Activated CD4-positive, alpha-beta T cell treated with anti-CD3 and anti-CD28 coated beads, Interleukin-2, amount 50 U/mL, for 48 hours (primary cell): ENCODE results near the gene PUM2.

Experiments used
- DNase-seq, 2 experiments: peaks; one replicate each; pipeline ENCODE4 v3.0.0-alpha.2; 2020

PUM2 gene

DNA sequence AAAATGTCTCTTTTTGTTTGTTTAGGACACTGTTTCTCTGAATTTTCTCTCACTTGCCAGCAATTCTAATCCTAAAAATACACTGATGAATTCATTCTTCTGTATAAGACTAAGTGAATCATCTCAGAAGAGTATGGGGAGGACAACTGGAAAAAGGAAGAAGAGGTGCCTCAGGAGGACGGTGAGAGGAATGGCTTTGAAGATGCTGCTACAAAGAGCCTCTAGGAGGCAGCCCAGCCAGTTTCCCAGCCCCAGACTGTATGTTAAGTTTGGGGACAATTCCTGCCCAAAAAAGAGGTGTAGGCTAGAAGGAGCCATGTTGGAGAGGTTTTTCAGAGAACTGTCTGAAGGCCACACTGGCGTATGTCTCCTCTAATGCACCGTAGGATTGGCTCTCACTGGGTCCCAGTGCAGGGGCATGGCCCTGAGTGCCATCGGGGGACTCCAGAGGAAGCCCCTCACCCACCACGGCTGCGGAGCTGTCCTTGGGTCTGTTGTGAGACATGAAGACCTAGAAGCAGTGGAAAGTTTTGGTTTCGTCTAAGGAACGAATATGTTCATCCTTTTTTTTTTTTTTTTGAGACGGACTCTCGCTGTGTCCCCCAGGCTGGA lies 122.6 kb downstream of the PUM2 start:
- DNase-seq, result no peak

DNA sequence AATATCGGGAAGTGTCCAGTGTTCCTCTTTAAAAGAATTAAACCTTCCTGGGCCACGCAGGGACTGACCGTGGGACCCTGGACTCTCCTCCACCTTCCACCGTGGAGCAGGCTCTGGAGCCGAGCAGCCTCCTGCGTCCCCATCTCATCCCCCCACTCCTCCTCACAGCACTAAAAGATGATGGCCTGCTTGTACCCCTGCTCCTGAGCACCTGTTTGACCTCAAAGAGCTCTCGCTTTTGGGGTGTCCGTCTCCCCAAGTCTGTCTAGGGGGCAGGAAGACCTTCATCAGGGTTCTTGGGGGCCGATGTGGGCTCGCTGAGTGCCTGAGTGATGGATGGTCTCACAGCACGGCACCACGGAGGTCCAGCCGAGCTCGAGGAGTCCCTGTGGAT lies 124.5 kb downstream of the PUM2 start:
- DNase-seq, result no peak

DNA sequence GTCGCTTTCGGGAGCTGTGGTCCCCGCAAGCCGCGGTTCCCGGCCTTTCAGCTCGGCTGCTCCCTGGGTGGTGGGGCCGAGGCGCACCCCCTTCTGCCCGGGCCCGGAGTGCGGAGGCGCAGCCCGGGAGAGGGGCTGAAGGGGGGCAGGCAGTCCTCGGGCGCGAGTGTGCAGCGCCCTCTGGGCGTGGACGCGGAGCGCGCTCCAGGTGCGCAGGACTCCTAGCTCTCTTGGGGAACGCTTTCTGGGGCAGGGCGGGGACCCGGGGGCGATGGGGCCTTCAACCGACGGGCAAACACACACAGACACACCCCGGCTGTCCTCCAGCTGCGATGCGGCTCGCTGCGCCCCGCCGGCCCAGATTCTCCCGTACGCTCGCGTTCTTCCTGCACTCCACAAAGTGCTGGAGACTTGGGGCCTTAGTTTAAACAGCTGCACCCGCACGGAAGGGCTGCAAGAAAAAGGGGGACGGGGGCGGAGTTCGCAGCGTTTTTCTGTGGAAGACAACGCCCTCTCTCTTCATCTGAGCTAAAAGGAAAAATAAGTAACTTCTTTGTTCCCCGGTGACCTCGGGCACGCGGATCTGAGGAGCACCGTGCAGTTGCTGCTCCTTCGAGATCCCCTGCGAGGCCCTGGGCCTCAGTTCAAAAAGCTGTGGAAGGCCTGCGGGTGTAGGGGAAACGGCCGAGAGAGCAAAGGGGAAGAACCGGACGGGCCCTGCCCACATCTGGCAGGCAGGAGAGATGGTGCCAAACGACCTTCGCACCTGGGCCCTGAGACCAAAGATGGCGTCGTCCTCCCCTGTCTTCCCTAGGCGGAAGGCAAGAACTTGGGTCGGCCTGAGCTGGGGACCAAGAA lies 125.1 kb downstream of the PUM2 start:
- DNase-seq, result peak; percentile 48 to 56

DNA sequence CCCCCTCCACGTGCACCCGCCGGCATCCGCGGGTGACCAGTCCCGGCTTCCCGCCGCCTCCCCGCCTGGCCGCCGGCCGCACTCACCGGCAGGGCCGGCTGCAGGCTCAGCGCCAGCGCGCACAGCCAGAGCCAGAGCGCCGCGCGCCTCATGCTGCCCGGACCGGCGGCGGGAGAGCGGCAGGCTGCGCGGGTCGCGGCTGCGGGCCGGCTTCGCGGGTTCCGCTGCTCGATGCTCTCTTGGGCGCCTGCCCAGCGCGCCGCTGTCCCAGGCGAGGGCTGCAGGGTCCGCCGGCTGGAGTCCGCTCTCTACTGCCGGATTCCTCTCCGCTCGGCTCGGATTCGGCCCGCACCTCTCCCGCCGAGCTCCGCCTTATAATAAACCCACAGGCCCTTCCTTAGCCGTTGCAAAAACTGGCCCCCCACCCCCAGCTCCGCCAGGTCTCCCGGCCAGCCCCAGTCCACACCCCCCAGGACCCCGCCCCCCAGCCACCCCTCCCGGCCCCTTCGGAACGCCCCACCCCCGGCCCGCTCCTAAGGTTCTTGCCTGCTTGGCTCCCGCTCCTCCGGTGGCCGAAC lies 125.8 kb downstream of the PUM2 start, which contains the start of gene SDC1:
SDC1 (minus strand) TSS at position 415 of the 578 bp plus-strand sequence; CDS start at position 152, 263 bp downstream.
- DNase-seq, result peak; percentile 13 to 19

DNA sequence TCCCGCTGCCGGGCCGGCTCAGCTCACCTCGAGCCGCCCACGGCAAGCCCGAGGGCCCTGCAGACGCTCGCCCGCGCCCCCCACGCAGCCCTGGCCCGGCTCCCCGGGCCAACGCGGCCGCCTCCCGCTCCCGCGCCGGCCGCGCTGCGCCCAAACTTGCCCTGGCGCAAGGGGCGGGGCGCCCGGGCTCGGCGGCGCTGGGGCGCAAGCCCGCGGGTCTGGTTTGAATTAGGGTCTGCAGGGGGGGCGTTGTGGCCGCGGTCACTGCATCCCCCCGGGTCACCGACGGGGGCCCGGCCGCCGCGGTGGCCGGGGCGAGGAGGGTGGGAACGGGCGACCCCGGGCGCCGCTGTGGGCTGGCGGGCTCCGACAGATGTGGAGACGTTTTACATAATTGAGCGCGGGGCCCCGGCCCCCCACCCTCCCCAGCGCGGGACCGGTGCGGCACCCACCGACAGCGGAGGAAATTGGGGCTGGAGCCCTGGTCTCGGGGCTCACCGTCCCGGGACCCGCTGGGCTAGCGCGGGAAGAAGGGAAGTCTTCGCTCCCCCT lies 126.4 kb downstream of the PUM2 start:
- DNase-seq, result no peak

DNA sequence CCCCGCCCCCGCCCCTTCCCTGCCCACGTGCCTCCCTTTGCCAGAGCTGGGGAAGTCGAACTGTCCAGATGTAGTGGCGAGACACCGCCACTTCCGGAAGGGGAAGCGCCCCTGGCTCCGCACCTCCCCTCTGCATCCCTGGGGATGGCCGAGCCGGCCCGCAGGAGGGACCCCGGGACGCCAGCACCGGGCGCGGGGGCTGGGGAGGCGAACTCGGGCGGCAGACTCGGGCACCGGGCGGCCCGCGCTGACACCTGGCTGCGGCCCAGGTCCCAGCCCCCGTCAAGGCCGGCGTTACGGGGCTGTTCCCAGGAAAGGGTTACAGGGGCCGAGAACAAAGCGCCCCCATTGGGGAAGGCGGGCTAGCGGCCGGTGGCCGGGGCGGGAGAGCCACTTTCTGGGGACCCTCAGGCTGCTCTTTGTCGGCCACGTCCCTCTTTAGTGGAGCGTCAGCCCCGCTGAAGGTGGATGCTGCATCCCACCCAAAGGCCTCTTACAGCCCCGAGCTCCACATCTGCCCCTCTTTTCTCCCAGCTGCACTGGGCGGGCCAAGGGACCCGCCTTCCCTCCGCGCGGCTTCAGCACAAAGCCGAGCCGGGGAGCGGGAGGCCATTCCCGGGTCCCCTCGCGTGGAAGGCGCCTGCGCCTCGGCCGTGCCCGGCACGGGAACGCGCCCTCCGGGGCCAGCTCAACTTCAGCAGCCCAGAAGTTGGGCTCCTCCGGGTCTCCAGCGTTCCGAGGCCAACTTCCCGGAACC lies 127.1 kb downstream of the PUM2 start:
- DNase-seq, result peak; percentile 22 to 29

DNA sequence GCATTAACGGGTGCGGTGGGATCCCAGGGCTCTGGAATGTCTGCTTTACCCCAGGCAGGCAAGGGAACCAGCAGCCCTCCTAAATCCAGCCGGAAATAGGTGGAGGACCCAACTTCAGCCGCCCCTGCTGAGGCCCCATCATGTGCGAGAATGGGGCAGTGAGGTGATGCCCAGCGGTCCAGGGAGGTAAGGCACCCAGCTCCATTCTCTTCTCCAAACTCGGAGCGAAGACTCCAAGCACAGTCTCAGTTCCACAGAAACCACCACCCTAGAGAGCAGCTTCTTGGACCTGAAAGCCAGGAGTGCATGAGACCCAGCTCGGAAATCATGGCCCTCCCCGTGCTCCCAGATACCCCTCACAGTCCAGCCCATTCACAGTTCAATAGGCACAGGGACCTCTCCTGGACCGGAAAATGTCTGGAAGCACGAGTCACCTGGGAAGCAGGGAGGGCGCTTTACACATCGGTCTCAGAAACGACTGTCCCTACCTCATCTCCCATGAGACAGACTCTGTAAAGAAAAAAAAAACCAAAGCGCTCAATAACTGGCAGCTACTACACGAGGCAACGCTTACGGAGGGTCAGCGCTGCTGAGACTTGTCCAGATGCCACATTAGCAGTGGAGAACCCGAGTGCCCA lies 127.8 kb downstream of the PUM2 start:
- no peak for DNase-seq

DNA sequence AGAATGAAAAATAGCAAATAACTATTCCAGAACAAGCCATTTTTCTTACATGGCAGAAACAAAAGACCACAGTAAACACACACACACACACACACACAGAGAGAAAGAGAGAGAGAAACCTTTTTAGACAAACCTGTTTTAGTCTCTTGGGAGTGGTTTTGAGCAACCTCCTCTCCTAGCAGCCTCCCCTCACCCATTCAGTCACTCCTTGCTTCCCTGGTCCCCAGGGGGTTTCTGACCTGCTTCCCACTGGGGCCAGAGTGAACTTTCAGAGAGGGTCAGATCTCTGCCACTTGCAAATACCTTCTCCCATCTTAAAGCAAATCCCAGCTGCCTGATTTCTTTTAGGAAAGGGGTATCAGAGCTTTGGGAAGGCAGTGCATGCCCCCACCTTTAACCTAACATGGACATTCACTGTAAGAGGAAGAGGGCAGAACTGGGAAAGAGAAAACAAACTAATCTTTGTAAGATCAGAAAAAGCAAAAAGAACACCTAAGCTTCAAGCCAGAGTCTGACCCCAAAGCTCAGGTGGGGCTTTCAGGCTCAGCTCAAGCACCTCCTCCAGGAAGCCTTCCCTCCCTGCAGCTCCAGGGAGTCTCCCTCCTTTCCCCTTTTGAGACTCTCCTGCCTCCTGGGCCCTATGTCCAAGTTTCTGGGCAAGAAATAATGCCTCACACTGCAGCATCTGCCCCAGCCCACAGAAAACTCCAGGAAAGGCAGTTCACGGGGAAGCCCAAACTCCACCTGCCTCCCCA lies 128.5 kb downstream of the PUM2 start:
- DNase-seq, result no peak

DNA sequence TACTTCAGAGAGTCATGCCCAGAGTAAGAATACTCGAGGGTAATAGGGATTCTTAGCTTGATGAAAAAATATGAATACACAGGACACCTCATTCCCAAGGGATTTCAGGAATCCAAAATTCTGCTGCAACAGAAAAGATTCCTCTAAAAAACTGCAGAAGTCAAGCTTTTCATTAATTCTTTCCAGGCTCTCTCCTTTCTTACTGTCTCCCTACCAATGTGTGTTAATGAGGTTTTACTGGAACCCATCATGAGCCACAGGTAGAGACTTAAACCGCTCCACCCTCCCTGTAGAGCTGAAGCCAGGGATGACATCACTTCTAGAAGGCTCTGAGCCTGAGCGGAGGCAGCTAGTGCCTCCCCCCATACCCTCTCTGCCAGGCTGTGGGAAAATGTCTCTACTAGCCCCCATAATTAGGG lies 129.1 kb downstream of the PUM2 start:
- no peak for DNase-seq

DNA sequence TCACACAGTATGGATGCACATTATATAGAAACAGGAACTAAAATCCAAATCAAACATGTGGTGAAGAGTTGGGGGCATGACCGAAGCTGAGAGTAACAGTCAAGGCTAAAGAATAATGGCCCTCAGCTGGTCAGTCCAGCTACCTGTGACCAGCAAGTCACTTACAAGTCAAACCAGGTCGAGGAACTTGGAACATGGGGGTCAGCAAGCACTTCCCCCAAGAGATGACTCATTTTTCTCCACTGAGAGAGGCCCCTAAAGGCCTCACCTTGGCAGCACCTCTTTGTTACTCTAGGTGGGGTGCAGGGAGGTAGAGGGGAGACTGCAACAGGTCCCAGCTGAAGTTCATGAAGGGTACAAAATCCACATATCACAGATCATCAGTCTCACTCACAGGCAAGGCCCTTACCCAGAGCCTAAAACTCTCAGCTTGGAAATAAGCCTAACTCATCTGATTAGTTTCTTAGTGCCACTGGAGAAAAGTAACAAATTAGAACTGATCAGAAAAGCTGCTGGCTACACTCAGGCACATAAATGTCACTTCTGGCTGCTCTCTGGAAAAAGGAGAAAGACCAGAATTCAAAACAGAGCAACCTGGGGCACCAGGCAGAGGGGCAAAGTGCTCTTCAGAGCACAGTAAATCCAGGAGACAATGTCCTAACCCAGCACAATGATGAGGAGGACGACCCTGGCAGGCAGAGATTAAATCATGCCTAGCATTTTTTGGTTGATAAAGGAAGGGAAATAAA lies 129.7 kb downstream of the PUM2 start:
- no peak for DNase-seq

DNA sequence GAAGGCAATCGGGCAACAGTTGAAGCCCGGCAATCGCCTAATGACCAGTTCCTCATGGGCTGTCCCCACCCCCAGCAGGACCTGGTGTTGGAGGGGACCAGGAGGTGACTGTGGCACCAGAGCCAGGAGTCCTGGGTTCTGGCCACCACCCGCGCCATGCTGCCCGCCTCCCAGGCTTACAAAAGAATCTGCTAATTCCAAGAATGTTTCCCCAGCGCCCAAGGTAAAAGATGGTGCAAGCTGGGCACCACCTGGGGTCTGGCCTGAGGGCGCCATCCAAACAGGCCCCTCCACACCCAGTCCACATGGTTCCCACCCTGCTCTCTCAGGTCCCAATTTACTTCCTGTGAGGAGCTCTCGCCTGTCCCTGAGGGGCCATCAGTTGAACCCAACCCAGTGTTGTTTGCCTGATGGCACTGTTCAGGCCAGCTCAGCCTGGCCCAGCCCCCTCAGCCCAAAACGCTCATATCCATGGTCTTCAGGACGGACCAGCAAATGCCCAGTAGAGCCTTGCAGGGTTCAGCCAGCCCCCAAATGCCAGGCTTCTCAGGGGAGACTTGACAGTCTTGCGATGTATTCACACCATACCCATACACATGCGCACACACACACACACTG lies 130.8 kb downstream of the PUM2 start:
- DNase-seq, result no peak

DNA sequence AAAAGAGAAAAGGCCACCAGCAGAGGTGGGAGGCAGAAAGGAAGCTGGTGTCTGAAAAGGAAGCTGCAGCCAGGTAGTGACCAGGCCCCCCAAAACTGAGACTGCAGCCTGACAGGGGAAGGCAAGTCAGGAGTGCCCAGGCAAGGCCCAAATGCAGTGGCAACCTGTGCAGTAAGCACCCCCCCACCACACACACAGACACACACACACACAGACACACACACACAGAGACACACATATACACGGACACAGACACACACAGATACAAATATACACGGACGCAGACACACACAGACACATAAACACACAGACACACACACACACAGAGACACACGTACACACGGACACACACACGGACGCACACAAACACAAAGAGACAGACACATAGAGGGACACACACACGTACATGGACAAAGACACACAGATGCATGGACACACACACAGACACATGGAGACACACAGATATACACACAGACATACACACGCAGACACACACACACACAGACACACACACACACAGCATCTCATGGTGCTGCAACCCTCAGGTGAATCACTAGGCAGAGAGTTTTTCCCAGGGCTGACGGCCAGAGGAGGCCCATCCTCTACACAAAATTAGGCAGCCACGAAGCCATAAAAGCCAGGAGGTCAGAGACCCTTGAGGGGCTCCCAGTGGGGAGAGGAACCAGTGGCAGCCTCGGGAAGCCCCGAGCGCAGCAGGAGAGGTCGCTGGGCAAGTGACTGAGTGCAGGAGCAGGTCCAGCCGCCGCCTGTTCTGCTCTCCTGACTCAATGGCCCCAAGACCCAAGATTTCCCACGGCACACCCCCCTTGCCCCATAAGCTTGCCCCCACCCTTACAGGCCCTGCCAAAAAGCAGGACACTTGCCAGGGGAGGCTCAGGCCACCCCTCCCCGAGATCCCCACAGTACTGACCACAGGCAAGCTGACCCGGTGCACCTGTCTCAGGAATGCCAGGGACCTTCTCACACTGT lies 132.0 kb downstream of the PUM2 start:
- no peak for DNase-seq

DNA sequence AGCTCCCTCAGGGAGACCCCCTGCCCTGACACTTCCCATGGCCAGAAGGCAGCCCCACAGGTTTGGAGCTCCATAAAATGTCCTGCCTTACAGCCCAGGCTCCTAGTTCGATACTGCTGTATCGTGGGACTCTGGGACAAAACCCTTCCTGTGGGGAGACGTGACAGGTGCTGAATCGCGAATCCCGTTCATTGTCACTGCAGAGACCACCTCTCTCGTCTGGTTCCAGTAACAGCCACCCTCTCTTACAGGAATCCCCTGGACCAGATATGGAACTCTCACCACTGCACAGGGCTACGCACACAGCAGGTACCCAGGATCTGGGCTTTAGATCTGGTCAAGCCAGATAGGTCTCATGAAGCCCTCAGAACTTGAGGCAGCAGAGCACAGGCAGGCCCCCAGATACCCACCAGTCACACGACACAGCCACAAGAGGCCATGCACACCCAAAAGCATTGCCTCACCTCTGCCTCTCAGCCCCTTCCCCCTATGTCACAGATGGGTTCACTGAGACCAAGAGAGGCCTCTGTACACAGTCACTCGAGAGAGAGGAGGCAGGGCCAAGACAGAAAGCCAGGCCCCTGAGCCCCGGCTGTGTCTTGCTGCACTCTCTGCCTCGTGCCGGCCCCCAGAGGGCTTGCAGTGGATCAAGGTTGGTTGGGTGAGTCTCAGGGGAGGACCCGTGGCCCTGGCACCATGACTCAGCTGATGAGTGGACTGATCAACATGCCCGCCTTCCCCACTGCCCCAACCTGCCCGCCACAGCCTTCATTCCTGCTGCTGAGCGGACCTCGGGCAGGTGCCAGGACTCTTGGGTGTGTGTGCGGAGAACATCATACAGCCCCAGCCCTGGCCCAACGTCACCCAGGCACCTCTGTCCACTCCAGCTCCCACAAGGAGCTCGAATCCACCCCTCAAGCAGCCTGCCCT lies 133.3 kb downstream of the PUM2 start:
- DNase-seq, result no peak

DNA sequence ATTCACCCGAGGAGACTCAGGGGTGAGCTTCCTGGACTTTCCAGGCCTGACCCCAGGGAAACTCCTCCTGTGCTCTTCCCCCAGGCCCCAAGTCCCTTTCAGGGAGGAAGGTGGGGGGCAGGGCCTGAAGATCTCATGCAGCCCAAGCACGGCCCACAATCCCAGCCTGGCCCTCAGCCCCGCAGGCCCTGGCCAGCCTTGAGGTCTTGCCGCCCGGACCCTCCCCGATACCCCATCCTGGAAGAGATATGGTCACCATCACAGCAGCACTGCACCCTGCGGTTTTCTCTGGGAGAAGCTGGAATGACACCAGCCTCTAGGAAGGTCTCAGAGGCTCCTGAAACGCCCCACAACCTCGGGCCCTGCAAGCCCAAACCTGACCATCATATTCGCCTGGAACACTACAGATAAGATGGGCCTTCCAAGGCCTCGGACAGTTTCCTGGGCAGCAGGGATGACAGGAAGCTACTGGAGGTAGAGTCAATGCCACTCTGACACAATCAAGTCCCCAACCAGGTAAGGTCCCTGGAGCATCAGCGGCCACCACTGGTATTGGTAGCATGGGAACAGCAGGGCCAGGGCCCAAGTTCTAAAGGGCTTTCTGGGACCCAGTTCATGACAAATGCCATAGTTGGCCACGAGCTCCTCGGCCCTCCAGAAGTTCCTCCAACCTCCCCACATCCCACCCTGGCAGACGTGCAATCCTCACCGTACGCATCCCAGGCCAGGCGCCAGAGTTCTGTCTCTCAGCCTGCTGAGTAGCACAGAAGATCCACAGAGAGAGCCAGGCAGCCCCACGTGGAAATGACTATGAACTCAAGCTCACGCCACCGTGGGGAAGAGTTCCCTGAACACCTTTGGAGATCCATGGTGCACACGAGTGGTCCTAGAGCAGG lies 134.3 kb downstream of the PUM2 start:
- DNase-seq, result no peak

DNA sequence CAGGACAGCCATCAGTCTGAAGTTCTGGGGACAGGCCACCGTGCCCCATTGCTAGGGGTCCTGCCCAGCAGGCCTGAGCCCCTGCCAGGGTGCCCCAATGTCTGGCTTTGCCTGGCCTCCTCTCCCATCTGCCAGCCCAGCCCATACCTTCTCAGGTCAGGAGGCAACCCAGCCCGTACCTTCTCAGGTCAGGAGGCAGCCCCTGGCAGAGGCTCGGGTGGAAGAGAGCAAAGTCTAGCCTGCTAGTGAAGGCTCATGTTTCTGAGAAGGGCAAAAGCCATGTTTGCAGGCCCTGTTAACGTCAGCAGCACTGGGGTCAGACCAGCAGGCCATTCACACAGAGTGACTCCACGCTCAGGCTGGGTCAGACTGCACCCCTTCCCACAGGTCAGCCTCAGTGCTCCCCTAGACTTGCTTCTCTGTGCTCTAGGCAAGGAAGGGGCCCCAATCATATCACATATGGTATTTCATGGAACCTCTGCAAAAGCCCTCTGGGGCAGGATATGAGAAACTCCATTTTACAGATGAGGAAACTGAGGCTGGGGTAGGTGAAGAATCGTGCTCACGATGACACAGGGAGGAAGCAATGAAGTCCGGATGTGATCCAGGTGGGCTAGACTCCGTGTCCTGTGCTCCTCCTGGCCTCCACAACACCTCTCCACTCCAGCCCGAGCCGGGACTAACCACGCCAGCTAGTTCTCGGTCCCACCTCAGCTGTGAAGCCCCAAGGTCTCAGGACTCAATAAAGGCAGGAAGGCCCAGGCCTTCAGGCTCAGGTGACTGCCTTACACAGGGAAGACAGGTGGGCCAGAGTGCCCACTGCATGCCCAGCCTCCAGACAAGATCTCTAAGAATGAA lies 135.2 kb downstream of the PUM2 start:
- no peak for DNase-seq
